HG03432 (cell line): ENCODE measurements around the gene MAP3K2.

Source experiments
- ATAC-seq: cut with Tn5 transposase; IDR thresholded peaks from one replicate; pipeline ENCODE4 v1.9.1; 2021; ENCODE audit warnings: mild to moderate bottlenecking, moderate library complexity; ENCODE audit not compliant: unreplicated experiment

Gene MAP3K2

DNA sequence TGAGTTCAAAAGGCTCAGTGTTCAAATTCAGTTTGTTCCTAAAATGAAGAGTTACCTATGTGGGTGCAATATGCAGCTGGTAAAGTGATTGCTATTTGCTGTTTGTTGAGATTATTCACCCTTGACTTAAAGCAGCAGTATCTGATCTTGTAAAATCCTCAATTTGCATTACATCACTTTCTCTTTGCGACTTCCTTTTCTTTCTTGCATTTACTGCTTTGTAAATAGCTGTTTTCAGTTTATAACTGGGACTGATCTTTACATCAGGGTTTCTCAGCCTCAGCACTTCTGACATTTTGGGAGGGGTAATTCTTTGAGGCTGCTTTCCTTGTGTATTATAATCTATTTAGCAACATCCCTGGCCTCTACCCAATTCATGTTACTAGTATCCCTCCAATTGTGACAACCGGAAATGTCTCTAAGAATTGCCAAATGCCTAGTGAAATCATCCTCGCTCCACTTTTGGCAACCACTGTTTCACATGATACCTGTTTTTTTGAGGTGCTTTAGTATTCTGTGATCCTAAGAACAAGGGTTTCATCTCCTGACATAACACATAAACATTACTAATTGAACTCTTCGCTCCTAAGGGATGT lies 81.7 kb downstream of the MAP3K2 start:
- ATAC-seq: no peak

DNA sequence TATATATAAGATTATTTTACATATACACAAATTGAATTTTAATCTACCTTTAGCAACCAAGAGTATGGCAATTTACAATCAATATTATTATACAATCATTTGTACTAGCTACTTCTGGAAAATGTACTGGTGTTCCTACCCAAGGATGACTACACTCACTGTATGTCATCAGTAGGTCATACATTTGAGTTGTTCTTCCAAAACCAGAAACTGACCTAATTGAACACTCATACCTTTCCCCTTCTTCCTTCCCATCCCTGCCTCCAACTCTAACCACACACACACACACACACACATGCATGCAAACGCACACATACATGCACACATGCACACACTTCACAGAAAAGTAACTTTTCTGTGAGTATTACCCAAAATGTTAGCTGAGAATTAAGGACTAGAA lies 85.6 kb downstream of the MAP3K2 start:
- no peak for ATAC-seq

DNA sequence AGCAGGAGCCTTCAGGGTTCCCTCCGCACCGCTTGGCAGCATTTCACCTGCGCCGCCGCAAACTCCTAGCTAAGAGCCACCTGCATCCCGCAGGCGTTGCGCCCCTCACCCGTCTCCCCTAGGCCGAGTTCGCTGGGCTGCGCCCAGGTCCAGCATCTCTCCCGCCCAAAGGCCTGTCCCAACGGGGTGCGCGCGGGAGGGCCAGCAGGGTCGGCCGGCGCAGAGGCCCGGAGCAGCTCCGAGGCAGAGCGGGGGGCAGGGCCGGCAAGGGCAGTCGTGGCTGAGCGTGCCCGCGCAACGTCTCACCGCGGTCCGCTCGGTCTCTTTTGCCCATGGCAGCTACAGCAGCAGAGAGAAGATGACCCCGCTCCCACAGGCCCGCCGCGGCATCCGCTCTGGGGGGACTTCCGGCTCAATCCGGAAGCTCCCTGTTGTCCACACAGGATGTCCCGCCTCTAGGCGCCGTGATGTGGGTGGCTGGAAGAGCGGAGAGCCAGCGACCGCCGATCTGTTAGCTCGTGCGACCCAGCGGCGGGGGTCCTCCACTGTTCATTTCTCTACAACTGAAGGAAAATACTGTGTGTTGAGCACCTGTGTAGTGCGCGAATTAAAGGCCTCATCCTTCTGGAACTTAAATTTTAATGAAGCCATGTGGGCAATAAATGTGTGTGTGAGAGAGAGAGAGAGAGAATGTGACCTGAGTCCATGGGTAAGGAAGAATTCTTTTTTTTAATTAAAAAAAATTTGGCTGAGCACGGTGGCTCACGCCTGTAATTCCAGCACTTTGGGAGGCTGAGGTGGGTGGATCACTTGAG lies 93.8 kb downstream of the MAP3K2 start, which contains the start of gene ERCC3:
ERCC3 (minus strand) TSS at position 397 of the 815 bp plus-strand sequence; CDS start at position 334, 63 bp downstream.
- ATAC-seq: peak; percentile 99

GRCh38 chr2:127293386-127293747 lies 94.4 kb downstream of the MAP3K2 start:
- no peak for ATAC-seq

DNA sequence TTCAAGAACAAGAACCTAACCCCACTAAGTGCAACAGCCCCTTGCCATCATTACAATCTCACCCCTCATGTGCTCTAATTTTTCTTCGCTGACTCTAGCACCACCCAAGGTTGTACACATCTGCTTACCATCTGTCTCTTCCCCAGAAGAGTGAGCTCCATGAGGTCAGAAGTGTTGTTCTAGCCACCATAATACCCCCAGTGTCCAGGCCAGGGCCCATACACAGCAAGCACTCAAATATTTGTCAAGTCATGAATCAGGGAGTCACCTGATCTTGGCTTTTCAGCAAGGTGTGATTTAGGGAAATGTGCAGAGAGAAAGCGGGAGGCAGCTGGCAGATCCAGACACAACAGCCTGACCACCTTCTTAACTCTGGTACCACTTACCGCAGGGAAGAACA lies 99.5 kb downstream of the MAP3K2 start:
- ATAC-seq: no peak

GRCh38 chr2:127283275-127283674 lies 104.5 kb downstream of the MAP3K2 start:
- ATAC-seq: no peak

- no peak for ATAC-seq
Observed at GRCh38 chr2:127280693-127281092, 107.1 kb downstream of the MAP3K2 start.

GRCh38 chr2:127279781-127280180 lies 108.0 kb downstream of the MAP3K2 start:
- no peak for ATAC-seq

DNA sequence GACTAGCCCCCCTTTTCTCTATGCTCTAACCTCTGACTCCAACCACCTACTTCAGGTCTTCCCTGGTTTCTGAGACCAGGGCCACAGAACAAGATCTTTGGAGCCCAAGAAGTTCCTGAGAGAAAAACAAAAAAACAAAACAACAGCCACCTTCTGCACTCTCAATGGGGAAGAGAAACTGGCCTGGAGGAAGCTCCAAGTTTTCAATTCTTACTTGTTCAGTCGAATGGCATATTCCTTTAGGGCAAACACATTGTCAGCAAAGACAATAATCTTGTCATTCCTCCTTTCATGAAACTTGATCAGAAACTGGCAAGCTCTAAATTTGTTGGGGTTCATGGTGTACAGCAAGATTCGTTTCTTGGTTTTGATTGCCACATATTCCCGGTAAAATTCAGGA lies 108.8 kb downstream of the MAP3K2 start:
- ATAC-seq: no peak

DNA sequence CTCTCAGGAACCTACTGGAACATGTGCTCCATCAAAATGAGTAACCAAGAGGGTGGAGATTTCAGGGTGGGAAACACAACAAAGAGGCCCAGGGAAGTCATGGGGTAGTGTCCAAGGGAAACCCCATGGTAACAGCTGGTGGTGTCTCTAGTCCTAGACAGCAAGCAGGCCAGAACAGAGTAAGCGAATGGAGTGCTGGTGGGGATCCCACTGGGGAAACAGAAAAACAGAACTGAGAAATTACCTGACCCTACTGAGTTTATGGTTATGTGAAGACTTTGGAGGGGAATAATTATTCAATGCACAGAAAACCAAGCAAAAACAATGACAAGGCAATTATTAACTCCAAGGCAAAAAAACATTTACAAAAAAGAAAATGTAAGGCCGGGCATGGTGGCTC lies 110.7 kb downstream of the MAP3K2 start:
- peak; percentile 87 for ATAC-seq

DNA sequence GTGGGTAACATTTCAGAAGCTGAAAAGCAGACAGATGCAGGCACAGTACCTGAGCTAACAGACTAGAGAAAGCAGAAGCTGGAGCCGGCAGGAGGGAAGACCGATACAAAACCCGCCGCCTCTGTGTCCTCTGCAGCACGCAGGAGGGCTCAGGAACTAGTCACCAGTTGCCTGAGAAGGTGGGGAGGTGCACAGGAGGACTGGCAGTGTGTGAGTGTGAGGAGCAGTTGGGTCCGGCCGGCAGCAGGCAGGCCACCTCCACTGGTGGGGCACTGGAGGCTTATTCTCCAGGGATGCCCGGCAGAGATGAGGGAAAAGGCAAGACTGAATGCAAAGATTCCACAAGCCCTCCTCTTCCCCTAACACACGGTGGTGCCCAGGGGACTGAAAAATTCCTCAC lies 112.0 kb downstream of the MAP3K2 start:
- no peak for ATAC-seq

GRCh38 chr2:127275356-127275755 lies 112.4 kb downstream of the MAP3K2 start:
- ATAC-seq: no peak

- no peak for ATAC-seq
Observed at GRCh38 chr2:127270663-127271062, 117.1 kb downstream of the MAP3K2 start.

DNA sequence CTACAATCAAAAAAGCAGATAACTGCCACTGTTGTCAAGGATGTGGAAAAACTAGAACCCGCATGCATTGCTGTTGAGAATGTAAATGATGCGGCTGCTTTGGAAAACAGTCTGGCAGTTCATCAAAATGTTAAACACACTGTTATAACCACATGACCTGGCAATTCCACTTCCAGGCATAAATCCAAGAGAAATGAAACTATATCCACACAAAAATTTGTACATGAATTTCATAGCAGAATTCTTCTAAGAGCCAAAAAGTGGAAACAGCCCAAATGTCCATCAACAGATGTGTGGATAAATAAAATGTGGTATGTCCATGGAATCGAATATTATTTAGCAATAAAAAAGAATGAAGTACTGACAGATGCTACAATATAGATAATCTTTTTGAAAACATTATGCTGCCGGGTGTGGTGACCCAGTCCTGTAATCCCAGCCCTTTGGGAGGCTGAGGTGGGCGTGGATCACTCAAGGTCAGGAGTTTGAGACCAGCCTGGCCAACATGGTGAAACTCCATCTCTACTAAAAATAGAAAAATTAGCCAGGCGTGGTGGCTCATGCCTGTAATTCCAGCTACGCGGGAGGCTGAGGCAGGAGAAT lies 125.9 kb downstream of the MAP3K2 start:
- no peak for ATAC-seq

DNA sequence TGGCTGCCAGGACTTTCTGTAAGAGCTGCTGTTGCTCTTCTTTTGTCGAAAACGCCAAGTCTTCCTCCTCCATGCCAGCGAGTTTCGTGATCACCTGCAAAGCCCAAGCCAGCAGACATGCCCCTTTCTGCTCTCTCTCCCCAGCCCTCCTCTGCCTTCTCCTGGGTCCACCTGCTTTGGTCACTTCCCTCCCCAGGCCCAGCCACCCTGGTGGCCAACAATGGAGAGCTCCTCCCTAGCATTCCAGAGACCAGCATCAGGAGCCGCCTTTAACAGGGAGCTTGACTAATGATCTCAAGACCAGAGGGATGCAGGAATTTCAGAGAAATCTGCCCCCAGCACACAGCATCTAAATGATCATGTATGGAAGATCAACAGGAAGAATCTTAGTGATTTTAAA lies 128.4 kb downstream of the MAP3K2 start:
- no peak for ATAC-seq

DNA sequence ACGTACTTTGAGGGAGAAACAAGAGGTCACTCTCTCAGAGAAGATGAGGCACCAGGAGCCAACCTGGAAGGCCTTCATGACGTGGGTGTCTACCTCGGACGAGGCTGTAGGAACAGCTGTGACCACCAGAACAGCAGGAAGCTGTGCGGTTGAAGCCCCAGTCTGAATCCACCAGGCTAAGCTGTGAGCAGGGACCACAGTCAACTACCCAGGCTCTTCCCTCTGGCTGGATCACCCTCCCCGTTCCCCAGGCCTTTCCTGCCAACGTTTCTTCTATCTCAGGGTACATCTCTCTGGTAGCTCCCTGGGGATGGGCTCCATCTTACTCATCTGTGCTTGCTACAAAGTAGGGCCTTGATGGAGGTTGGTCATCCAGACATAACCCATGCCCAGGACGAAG lies 130.9 kb downstream of the MAP3K2 start:
- no peak for ATAC-seq

DNA sequence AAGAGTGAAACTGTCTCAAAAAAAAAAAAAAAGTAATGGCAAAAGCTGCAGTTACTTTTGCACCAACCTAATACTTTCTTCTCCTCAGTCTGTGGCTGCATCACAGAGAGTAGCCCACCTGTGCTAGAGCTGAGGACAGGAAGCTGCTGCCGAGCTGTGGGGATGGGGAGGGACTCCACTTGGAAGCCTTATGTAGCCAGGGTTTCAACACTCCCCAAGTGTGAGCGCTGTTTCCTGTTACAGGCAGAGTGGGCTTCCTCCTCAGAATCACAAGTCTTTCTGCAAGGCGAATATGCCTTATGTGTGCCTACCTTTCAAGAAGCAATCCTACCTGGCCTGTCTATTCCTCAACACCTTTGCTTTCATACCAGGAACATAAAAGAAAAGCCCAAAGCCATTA lies 131.4 kb downstream of the MAP3K2 start:
- ATAC-seq: no peak

- no peak for ATAC-seq
Observed at GRCh38 chr2:127255721-127256120, 132.1 kb downstream of the MAP3K2 start.

GRCh38 chr2:127255146-127255545 lies 132.6 kb downstream of the MAP3K2 start:
- no peak for ATAC-seq

DNA sequence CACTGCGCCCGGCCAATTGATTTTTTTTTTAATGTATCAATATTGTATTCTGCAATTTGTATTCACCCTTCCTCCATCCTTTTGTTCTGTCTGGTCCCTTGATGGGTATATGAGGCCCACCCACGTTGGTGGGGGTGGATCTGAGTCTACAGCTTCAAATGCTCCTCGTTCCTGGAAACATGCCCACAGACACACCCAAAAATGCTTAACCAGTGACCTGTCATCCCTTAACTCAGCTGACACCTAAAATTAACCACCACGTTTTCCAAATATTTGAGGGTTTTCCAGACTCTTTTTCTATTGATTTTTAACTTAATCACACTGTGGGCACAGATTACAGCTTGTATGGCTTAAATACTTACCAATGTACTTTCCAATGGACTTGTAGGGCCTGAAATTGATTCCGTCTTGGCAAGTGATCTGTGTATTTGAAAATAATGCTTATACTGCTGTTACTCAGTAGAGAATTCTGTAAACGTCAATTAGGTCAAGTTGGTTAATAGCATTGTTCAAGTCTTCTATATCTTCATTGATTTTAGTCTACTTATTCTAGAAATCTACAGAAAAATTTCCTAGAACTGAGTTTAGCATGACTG lies 133.3 kb downstream of the MAP3K2 start:
- no peak for ATAC-seq
